Neural cell (in vitro differentiated cells): ENCODE measurements around the gene SP7. TPM values are rescaled to one million over a fixed set of nuclear protein-coding genes. Genes with fewer than 3 reads are reported as not detected.

ENCODE experiments used
- H2AFZ ChIP-seq: fragments of 200-600, 300-800 bp; sonication (generic), shearing (Covaris generic); 2 replicates; pipeline ENCODE4 v1.6.0; 2014; ENCODE audit warnings: low read depth, mild to moderate bottlenecking, antibody characterized with exemption, low read length, moderate library complexity
- H3F3A ChIP-seq: fragments of 200-600 bp; shearing (Covaris generic); 2 replicates; pipeline ENCODE4 v1.6.1; 2016; ENCODE audit warnings: mild to moderate bottlenecking, moderate library complexity, mixed read lengths, antibody characterized with exemption, low read length; ENCODE audit not compliant: insufficient read depth, poor library complexity, severe bottlenecking
- H3K27ac ChIP-seq: fragments of 200-600, 300-800 bp; sonication (generic), shearing (Covaris generic); 2 replicates; pipeline ENCODE4 v1.5.1; 2014; ENCODE audit warnings: mild to moderate bottlenecking, low read length, moderate library complexity
- H3K27me3 ChIP-seq: fragments of 300-800, 200-600 bp; sonication (generic), shearing (Covaris generic); 2 replicates; pipeline ENCODE4 v1.6.0; 2014; ENCODE audit warnings: mild to moderate bottlenecking, low read depth, low read length, moderate library complexity; ENCODE audit not compliant: insufficient read depth
- H3K36me3 ChIP-seq: fragments of 300-800, 200-600 bp; sonication (generic), shearing (Covaris generic); 2 replicates; pipeline ENCODE4 v1.5.1; 2014; ENCODE audit warnings: mild to moderate bottlenecking, antibody characterized with exemption, low read length, moderate library complexity; ENCODE audit not compliant: insufficient read depth
- H3K4me2 ChIP-seq: fragments of 300-800, 200-600 bp; sonication (generic), shearing (Covaris generic); 2 replicates; pipeline ENCODE4 v1.6.0; 2014; ENCODE audit warnings: mild to moderate bottlenecking, low read length
- H3K4me3 ChIP-seq: fragments of 300-800, 200-600 bp; sonication (generic), shearing (Covaris generic); 2 replicates; pipeline ENCODE4 v1.5.1; 2014; ENCODE audit warnings: mild to moderate bottlenecking, low read length, moderate library complexity
- H3K79me2 ChIP-seq: fragments of 200-600 bp; shearing (Covaris generic); replicated peaks from 2 replicates; pipeline ENCODE4 v1.6.0; 2014; ENCODE audit warnings: mild to moderate bottlenecking, low read length, moderate library complexity; ENCODE audit not compliant: insufficient read depth
- H3K9ac ChIP-seq: fragments of 300-800, 200-600 bp; sonication (generic), shearing (Covaris generic); 2 replicates; pipeline ENCODE4 v1.6.1; 2016; ENCODE audit warnings: mild to moderate bottlenecking, low read length, mixed read lengths
- H3K9me2 ChIP-seq: fragments of 200-600 bp; shearing (Covaris generic); 2 replicates; pipeline ENCODE4 v1.6.1; 2016; ENCODE audit warnings: mild to moderate bottlenecking, low read length, mixed read lengths; ENCODE audit not compliant: insufficient read depth
- H3K9me3 ChIP-seq: fragments of 200-600, 300-800 bp; sonication (generic), shearing (Covaris generic); 2 replicates; pipeline ENCODE4 v1.6.1; 2016; ENCODE audit warnings: mild to moderate bottlenecking, mixed run types, low read length, moderate library complexity, mixed read lengths
- H4K20me1 ChIP-seq: fragments of 200-600 bp; shearing (Covaris generic); 2 replicates; pipeline ENCODE4 v1.6.1; 2016; ENCODE audit warnings: mild to moderate bottlenecking, mixed run types; ENCODE audit not compliant: insufficient read depth
- EP300 ChIP-seq: fragments of 450-650 bp; conservative IDR thresholded peaks from 2 replicates; pipeline ENCODE4 v1.6.1; 2014; ENCODE audit warnings: antibody characterized with exemption, mild to moderate bottlenecking, moderate library complexity; ENCODE audit not compliant: poor library complexity, severe bottlenecking
- EZH2 ChIP-seq: fragments of 200-600, 300-800 bp; shearing (Covaris generic), sonication (generic); IDR thresholded peaks from 2 replicates; pipeline ENCODE4 v1.6.1; 2014; ENCODE audit warnings: antibody characterized with exemption, low read length, borderline replicate concordance, mild to moderate bottlenecking; ENCODE audit not compliant: insufficient read depth, poor library complexity, severe bottlenecking
- MXI1 ChIP-seq: fragments of 450-650 bp; conservative IDR thresholded peaks from 2 replicates; pipeline ENCODE4 v1.6.1; 2014; ENCODE audit warnings: antibody characterized with exemption, mild to moderate bottlenecking; ENCODE audit not compliant: poor library complexity, severe bottlenecking
- POLR2AphosphoS5 ChIP-seq: IDR thresholded peaks from 2 replicates; pipeline ENCODE4 v1.6.1; 2012
- RAD21 ChIP-seq: fragments of 450-650 bp; conservative IDR thresholded peaks from 2 replicates; pipeline ENCODE4 v1.6.1; 2014; ENCODE audit warnings: antibody characterized with exemption, mild to moderate bottlenecking, moderate library complexity
- SMC3 ChIP-seq: fragments of 450-650 bp; conservative IDR thresholded peaks from 2 replicates; pipeline ENCODE4 v1.6.1; 2014; ENCODE audit warnings: antibody characterized with exemption, mild to moderate bottlenecking, moderate library complexity; ENCODE audit not compliant: poor library complexity
- TAF1 ChIP-seq: IDR thresholded peaks from 2 replicates; pipeline ENCODE4 v1.6.1; 2012; ENCODE audit warnings: low read depth
- polyA minus RNA-seq: library from RNA; depleted of rRNA, polyadenylated mRNA; stranded (reverse); fragments of >200 nt; gene quantifications from 2 replicates; pipeline ENCODE4 v1.2.3, GENCODE V29; 2014
- polyA plus RNA-seq: library from polyadenylated mRNA; depleted of rRNA; stranded (reverse); fragments of >200 nt; gene quantifications from 2 replicates; pipeline ENCODE4 v1.2.3, GENCODE V29; 2014
- TF ChIP-seq, protein P1 (sequence below): IDR thresholded peaks from 2 replicates; pipeline ENCODE4 v1.6.1; 2012; ENCODE audit warnings: borderline replicate concordance
- TF ChIP-seq, protein P2 (sequence below): fragments of 450-650 bp; IDR thresholded peaks from 2 replicates; pipeline ENCODE4 v1.5.1; 2014; ENCODE audit warnings: antibody characterized with exemption, mild to moderate bottlenecking, moderate library complexity; ENCODE audit not compliant: poor library complexity, severe bottlenecking

Gene SP7
- polyA plus RNA-seq, result not detected in 2 replicates
- polyA minus RNA-seq, result not detected in 2 replicates

GRCh38 chr12:53336181-53336681, at the start of gene SP7:
Gene SP7 (minus strand): TSS chr12:53336354. CDS start chr12:53335646, 708 bp downstream.
- Histone ChIP-seq H3K9me2 (no peaks in the 10 kb centered on the region), H3K9ac (no peak within 1 kb of the TSS), H4K20me1 (no peaks in the 10 kb centered on the region), H2AFZ (no peak within 1 kb of the TSS), H3K79me2 (no peaks in the 10 kb centered on the region), H3K9me3 (no peaks in the 10 kb centered on the region), H3F3A (no peaks in the 10 kb centered on the region), H3K27me3 (no peaks in the 10 kb centered on the region), H3K27ac (no peak within 1 kb of the TSS), H3K4me2 (no peak within 1 kb of the TSS), H3K4me3 (no peak within 1 kb of the TSS), H3K36me3 (no peaks in the 10 kb centered on the region)
- TF ChIP-seq, protein P1, sequence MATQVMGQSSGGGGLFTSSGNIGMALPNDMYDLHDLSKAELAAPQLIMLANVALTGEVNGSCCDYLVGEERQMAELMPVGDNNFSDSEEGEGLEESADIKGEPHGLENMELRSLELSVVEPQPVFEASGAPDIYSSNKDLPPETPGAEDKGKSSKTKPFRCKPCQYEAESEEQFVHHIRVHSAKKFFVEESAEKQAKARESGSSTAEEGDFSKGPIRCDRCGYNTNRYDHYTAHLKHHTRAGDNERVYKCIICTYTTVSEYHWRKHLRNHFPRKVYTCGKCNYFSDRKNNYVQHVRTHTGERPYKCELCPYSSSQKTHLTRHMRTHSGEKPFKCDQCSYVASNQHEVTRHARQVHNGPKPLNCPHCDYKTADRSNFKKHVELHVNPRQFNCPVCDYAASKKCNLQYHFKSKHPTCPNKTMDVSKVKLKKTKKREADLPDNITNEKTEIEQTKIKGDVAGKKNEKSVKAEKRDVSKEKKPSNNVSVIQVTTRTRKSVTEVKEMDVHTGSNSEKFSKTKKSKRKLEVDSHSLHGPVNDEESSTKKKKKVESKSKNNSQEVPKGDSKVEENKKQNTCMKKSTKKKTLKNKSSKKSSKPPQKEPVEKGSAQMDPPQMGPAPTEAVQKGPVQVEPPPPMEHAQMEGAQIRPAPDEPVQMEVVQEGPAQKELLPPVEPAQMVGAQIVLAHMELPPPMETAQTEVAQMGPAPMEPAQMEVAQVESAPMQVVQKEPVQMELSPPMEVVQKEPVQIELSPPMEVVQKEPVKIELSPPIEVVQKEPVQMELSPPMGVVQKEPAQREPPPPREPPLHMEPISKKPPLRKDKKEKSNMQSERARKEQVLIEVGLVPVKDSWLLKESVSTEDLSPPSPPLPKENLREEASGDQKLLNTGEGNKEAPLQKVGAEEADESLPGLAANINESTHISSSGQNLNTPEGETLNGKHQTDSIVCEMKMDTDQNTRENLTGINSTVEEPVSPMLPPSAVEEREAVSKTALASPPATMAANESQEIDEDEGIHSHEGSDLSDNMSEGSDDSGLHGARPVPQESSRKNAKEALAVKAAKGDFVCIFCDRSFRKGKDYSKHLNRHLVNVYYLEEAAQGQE, result no peak
- TF ChIP-seq POLR2AphosphoS5, result no peak
- TF ChIP-seq RAD21, result no peak
- no peak for TF ChIP-seq EP300

GRCh38 chr12:53383258-53383657, 47.1 kb upstream of the SP7 start:
- Histone ChIP-seq H3K9me2 (no peaks in the 10 kb centered on the region), H3K36me3 (peaks cover 12% of the 10 kb centered on the region), H3K9ac (no peak overlapping the region), H3K27me3 (no peaks in the 10 kb centered on the region), H2AFZ (no peak overlapping the region), H3K4me2 (no peak overlapping the region), H4K20me1 (no peaks in the 10 kb centered on the region), H3K27ac (no peak overlapping the region), H3K79me2 (peaks cover 32% of the 10 kb centered on the region), H3K9me3 (no peaks in the 10 kb centered on the region), H3K4me3 (peak overlapping the region; percentile 47), H3F3A (no peaks in the 10 kb centered on the region)
- TF ChIP-seq TAF1 (no peak), EP300 (no peak), RAD21 (no peak), SMC3 (no peak), MXI1 (no peak), EZH2 (no peak), POLR2AphosphoS5 (no peak)
- TF ChIP-seq, protein P2, sequence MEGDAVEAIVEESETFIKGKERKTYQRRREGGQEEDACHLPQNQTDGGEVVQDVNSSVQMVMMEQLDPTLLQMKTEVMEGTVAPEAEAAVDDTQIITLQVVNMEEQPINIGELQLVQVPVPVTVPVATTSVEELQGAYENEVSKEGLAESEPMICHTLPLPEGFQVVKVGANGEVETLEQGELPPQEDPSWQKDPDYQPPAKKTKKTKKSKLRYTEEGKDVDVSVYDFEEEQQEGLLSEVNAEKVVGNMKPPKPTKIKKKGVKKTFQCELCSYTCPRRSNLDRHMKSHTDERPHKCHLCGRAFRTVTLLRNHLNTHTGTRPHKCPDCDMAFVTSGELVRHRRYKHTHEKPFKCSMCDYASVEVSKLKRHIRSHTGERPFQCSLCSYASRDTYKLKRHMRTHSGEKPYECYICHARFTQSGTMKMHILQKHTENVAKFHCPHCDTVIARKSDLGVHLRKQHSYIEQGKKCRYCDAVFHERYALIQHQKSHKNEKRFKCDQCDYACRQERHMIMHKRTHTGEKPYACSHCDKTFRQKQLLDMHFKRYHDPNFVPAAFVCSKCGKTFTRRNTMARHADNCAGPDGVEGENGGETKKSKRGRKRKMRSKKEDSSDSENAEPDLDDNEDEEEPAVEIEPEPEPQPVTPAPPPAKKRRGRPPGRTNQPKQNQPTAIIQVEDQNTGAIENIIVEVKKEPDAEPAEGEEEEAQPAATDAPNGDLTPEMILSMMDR, result no peak
- TF ChIP-seq, protein P1, result no peak
